Activated T-helper 1 cell treated with anti-CD3 and anti-CD28 coated beads, Interleukin-12 subunit alpha, Interleukin-12 subunit beta, Interleukin-2, Interleukin-4 antibody, amounts not matched to agents 30 ng/mL and 10 ng/mL and 1 ng/mL, durations not matched to agents 14 hours and 24 hours and 36 hours (primary cell): ENCODE results near the gene OCRL. TPM values are rescaled to one million over a fixed set of nuclear protein-coding genes. Genes with fewer than 3 reads are reported as not detected.

ENCODE experiments used
- DNase-seq: peaks from one replicate; pipeline ENCODE4 v3.0.0; 2021; ENCODE audit warnings: low spot score
- H3K27ac Mint-ChIP-seq: one replicate; pipeline ENCODE4 v1.8.0; 2021; ENCODE audit warnings: mild to moderate bottlenecking, mixed read lengths
- H3K27me3 Mint-ChIP-seq: one replicate; pipeline ENCODE4 v1.8.0; 2022; ENCODE audit warnings: mild to moderate bottlenecking, moderate library complexity, mixed read lengths; ENCODE audit not compliant: insufficient read depth
- H3K36me3 Mint-ChIP-seq: one replicate; pipeline ENCODE4 v1.8.0; 2021; ENCODE audit warnings: low read depth, mixed read lengths
- H3K4me1 Mint-ChIP-seq: one replicate; pipeline ENCODE4 v1.8.0; 2021; ENCODE audit warnings: low read depth, mixed read lengths
- H3K4me3 Mint-ChIP-seq: one replicate; pipeline ENCODE4 v1.8.0; 2021; ENCODE audit warnings: mild to moderate bottlenecking, moderate library complexity, mixed read lengths
- H3K9me3 Mint-ChIP-seq: one replicate; pipeline ENCODE4 v1.8.0; 2021; ENCODE audit warnings: mixed read lengths
- intact Hi-C: fragments of 100-400 bp; cut with micrococcal nuclease; formaldehyde crosslinking; loops from one replicate; pipeline ENCODE4 v1.15.1; 2024
- total RNA-seq: library from RNA; stranded (reverse); gene quantifications from 2 replicates; pipeline ENCODE4 v1.2.3, GENCODE V29; 2022

The OCRL gene
- 3.8 and 4.1 TPM in 2 replicates for total RNA-seq

DNA sequence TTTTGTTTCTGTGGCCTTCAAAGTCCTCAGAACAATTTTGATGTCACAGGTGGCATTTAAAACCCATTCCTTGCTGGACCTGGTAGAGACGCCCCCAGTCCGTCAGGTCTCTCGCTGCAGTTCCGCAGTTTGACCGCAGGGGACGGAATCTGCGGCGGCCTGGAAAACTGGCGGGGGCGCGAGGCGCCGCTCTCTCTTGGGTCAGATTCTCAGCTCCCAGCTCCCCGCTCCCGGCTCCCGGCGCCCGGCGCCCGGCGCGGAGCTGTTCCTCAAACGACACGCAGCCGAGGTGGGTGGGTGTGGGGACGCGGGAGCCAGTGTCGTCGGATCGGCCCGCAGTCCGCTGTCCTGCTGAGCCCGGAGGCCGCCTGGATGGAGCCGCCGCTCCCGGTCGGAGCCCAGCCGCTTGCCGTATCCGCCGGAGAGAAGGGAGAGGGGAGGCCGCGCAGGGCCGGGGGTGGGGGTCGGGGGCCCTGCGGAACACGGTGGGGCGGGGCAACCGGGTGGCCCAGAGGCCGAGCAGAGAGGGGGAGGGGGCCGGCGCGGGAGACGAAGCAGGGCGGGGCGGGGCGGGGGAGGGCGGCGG lies at the start of gene OCRL:
Gene OCRL, plus strand, starts transcription at position 192 of the 586 bp plus-strand sequence. Its CDS starts 181 bp downstream, at position 373.
- intact Hi-C loops, result no loop called here
- Mint-ChIP-seq H3K9me3 (no peaks in the 10 kb centered on the region), H3K4me3 (peak within 1 kb of the TSS; percentile 80), H3K27ac (peak within 1 kb of the TSS; percentile 67), H3K27me3 (peaks cover 7% of the 10 kb centered on the region), H3K4me1 (peaks cover 2% of the 10 kb centered on the region), H3K36me3 (peaks cover 2% of the 10 kb centered on the region)
- DNase-seq, result peak; percentile 17

DNA sequence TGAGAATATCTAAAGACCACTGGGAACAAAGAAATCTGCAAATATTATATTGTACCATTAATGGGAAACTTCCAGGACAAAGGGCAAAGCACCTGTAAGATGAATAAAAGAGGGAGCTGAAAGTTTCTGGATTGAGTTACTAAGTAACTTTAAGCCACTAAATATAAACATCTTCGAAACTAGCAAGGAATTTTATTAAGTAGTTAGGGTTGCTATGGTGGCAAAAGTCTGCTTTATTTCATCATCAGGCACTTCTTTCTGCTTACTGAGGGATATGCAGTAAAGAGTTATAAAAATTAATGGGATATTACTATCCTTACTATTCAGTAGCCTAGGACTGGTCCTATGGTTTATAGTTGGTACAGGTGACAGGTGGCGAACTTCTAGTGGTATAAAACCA lies 49.7 kb upstream of the OCRL start:
- H3K9me3 Mint-ChIP-seq, result no peaks in the 10 kb centered on the region
- intact Hi-C loops, result no loop called here

DNA sequence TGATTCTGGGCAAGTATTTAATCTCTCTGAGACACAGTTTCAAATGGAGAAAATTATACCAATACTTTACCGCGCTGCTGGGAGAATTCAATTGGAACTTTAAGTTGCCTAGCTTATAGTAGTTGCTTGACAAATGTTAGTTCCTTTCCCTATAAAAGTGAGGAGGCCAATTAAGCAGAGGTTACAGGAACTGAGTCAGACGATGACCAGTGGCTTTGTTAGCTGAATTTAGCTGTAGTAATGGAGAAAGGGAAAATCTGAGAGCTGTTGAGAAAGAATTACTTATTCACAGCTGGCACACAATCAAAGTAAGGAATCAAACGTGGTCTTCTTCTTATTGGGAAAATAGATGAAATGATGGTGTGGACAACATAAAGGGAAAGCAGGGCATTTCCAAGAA lies 46.4 kb upstream of the OCRL start:
- DNase-seq, result no peak
- Mint-ChIP-seq H3K4me1 (no peaks in the 10 kb centered on the region), H3K27me3 (no peaks in the 10 kb centered on the region), H3K4me3 (no peak overlapping the region), H3K9me3 (no peaks in the 10 kb centered on the region), H3K27ac (no peak overlapping the region), H3K36me3 (no peaks in the 10 kb centered on the region)
- intact Hi-C loops, result no loop called here

More for the DNA sequence above, 49.7 kb upstream of the OCRL start:
- no peak overlapping the region for H3K4me3 Mint-ChIP-seq
- no peaks in the 10 kb centered on the region for H3K27me3 Mint-ChIP-seq
- no peaks in the 10 kb centered on the region for H3K4me1 Mint-ChIP-seq
- no peak overlapping the region for H3K27ac Mint-ChIP-seq
- H3K36me3 Mint-ChIP-seq, result no peaks in the 10 kb centered on the region
- no peak for DNase-seq

DNA sequence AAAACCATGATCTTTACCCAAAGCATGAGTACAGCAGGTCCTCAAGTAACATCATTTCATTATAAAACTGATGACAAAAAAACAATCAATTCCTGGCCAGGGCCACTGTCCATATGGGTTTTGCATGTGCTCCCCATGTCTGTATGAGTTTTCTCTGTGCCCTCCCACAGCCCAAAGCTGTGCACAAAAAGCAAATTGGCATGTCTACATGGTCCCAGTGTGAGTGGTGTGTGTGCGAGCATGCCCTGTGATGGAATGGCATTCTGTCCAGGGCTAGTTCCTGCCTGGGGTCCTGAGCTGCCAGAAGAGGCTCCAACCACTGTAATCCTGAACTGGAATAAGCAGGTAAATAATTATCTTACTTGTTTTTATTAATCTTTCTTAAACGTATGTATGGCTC lies 45.2 kb upstream of the OCRL start:
- H3K4me3 Mint-ChIP-seq, result no peak overlapping the region
- H3K36me3 Mint-ChIP-seq, result no peaks in the 10 kb centered on the region
- H3K27ac Mint-ChIP-seq, result no peak overlapping the region
- no peaks in the 10 kb centered on the region for H3K27me3 Mint-ChIP-seq
- DNase-seq, result no peak
- H3K9me3 Mint-ChIP-seq, result no peaks in the 10 kb centered on the region
- H3K4me1 Mint-ChIP-seq, result no peaks in the 10 kb centered on the region
- intact Hi-C loops, result no loop called here

DNA sequence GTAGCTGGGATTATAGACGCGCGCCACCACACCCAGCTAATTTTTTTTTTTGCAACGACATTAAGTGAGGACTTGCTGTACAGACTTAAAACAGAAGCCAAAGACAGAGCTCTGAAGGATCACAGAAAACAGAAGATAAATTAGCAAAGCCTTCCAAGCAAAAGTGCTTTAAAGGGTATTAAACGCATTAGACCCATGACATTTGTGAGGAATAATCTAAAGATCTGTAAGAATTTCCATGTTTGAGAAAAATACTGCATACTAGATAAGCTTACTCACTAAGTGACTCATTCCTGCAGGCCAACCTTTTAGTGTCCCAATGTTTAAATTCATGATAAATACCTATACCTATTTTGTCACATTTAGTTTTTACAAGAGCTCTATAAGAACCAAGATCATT lies 44.2 kb upstream of the OCRL start:
- intact Hi-C loops, result no loop called here
- Mint-ChIP-seq H3K27ac (no peak overlapping the region), H3K4me3 (no peak overlapping the region), H3K4me1 (no peaks in the 10 kb centered on the region), H3K9me3 (no peaks in the 10 kb centered on the region), H3K36me3 (no peaks in the 10 kb centered on the region), H3K27me3 (no peaks in the 10 kb centered on the region)
- no peak for DNase-seq

DNA sequence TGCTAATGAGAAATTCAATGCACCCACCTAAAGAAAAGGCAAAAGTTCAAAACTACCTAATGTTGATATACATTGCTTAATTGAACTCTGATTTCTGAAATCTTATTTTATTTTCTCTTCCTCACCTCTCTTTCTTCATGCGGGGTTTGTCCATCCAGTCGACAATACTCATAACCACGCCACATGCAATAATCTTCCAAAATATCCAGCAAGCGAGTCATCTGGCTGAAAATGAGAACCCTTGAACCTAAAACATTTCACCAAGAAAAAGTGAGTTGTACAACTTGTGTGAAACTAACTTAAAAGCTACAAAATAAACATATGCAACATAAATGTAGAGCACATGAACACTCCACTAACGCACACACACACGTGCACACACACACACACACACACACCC lies 43.4 kb upstream of the OCRL start:
- no peaks in the 10 kb centered on the region for H3K36me3 Mint-ChIP-seq
- H3K4me3 Mint-ChIP-seq, result no peak overlapping the region
- no peaks in the 10 kb centered on the region for H3K27me3 Mint-ChIP-seq
- no peaks in the 10 kb centered on the region for H3K9me3 Mint-ChIP-seq
- no peaks in the 10 kb centered on the region for H3K4me1 Mint-ChIP-seq
- no peak overlapping the region for H3K27ac Mint-ChIP-seq
- no peak for DNase-seq
- intact Hi-C loops, result no loop called here

DNA sequence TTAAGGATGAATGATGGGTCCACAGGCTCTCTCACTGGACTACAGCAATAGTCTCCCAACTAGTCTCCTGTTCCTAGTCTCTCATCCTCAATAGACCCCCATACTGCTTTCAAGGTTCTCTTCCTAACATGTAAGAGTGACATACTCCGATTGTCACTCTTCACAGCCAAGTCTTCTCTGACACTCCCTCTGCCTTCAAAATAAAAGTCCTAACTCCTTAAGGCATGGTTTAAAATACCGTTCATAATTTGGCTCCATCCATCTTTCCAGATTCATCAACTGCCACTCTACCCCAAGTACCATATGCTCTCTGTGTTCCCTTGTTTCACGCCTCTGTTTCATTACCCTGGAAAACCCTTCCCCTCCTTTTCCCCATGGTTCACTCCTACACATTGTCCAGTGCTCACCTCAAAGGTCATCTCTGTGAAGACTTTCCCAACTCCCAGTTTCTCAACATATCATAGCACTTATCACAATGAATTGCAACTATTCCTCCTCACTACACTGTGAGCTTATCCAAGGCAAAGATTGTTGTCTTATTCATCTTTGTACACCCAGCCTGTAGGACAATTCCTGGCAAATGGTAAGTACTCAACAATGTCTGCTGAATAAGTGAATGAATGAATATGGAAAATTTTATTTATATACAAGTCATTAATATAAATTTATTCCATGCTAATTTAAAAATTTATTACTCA lies 42.8 kb upstream of the OCRL start:
- no peak overlapping the region for H3K4me3 Mint-ChIP-seq
- H3K27ac Mint-ChIP-seq, result no peak overlapping the region
- no peaks in the 10 kb centered on the region for H3K9me3 Mint-ChIP-seq
- no peak for DNase-seq
- H3K27me3 Mint-ChIP-seq, result no peaks in the 10 kb centered on the region
- H3K36me3 Mint-ChIP-seq, result no peaks in the 10 kb centered on the region
- intact Hi-C loops, result no loop called here
- H3K4me1 Mint-ChIP-seq, result no peaks in the 10 kb centered on the region

DNA sequence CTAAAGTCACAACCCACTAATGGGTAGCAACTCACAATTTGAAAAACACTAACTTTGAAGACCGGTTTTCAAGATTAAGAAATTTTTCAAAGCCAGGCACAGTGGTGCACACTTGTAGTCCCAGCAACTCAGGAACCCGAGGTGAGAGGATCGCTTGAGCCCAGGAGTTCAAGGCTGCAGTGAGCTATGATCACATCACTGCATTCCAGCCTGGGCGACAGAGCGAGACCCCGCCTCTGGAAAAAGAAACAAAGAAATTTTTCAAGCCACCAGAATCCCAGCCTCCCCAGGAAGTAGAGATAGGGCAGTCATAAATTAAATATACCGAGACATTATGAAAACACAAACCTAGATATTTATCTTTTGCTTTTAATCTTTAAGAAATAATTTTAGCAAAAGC lies 29.7 kb upstream of the OCRL start:
- Mint-ChIP-seq H3K27ac (no peak overlapping the region), H3K9me3 (no peaks in the 10 kb centered on the region), H3K4me1 (no peaks in the 10 kb centered on the region), H3K27me3 (no peaks in the 10 kb centered on the region), H3K4me3 (no peak overlapping the region), H3K36me3 (no peaks in the 10 kb centered on the region)
- intact Hi-C loops, result no loop called here
- DNase-seq, result no peak

DNA sequence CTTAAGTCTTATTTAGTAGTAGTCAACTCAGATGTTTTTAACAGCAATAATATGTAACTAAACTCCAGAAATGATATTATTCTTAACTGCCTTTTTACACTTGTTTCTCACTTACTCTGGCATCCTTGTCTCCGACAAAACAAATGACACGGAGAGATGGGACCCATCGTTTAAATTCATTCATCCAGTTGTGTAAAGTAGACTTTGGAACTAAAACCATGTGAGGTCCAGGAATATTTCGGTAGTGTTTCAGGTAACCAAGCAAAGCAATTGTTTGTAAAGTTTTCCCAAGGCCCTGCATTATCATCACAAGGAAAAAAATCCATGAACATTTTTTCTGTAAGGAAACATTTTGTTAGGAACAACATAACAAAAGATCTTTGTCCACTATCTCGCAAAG lies 28.4 kb upstream of the OCRL start:
- intact Hi-C loops, result no loop called here
- Mint-ChIP-seq H3K27me3 (no peaks in the 10 kb centered on the region), H3K27ac (no peak overlapping the region), H3K9me3 (no peaks in the 10 kb centered on the region), H3K36me3 (no peaks in the 10 kb centered on the region), H3K4me3 (no peak overlapping the region), H3K4me1 (no peaks in the 10 kb centered on the region)
- DNase-seq, result no peak

DNA sequence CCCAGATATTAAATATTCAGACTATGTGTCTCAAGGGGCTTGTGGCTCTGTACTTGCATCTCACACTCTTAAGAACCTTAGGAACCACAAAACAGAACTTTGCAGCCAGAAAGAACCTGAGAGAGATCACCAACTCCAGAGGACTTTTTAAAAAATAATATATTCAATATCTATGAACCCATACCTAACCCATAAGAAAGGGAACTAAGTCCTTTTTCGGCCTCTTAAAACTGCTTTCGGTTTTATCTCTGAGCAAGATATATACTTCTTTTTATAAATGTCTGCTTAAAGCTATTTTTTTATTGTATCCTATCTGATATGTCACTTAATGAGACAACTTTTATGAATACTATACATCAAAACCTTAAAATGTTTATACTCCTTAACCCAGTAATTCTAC lies 27.6 kb upstream of the OCRL start:
- DNase-seq, result no peak
- H3K27me3 Mint-ChIP-seq, result no peaks in the 10 kb centered on the region
- H3K36me3 Mint-ChIP-seq, result no peaks in the 10 kb centered on the region
- H3K4me3 Mint-ChIP-seq, result no peak overlapping the region
- H3K9me3 Mint-ChIP-seq, result no peaks in the 10 kb centered on the region
- H3K4me1 Mint-ChIP-seq, result no peaks in the 10 kb centered on the region
- intact Hi-C loops, result no loop called here
- no peak overlapping the region for H3K27ac Mint-ChIP-seq

DNA sequence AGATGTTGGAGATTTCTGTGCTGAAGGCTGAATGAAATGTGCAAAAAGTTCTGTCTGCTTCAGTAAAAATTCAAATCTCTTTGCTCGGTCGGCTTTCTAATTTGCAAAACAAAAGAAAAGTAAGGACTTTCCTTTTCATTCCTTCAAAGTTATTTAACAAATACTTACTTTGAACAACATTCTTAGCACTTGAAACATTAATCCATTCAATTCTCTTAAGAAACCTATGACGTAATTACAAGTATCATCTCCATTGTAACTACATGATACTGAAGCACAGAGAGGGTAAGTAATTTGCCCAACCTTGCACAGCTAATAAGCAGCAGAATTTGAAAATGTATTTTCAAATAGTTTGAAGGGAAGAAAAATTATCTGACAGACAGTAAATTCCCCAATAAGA lies 23.7 kb upstream of the OCRL start:
- H3K4me1 Mint-ChIP-seq, result no peaks in the 10 kb centered on the region
- intact Hi-C loops, result no loop called here
- no peak overlapping the region for H3K4me3 Mint-ChIP-seq
- DNase-seq, result no peak
- no peaks in the 10 kb centered on the region for H3K9me3 Mint-ChIP-seq
- H3K27ac Mint-ChIP-seq, result no peak overlapping the region
- H3K36me3 Mint-ChIP-seq, result no peaks in the 10 kb centered on the region
- peaks cover 3% of the 10 kb centered on the region for H3K27me3 Mint-ChIP-seq

DNA sequence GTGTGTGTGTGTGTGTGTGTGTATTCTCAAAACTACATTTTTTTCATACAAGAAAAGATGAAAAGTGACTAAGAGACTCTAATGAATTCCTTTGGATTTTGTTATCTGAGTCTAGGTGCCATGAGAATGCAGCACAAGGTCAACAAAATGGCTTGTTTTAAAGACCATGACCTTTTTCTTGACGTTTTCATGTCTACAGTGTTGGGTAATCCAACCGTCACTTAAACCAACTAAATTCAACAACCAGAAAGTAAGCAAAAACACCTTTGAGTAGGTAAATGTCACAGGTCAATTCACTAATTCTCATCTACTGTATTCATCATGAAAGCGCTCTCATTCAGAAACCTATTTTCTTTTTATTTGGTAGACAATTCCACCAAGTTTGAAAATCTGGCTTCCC lies 19.9 kb upstream of the OCRL start:
- Mint-ChIP-seq H3K4me3 (no peak overlapping the region), H3K4me1 (no peaks in the 10 kb centered on the region), H3K27ac (no peak overlapping the region), H3K36me3 (no peaks in the 10 kb centered on the region), H3K27me3 (peaks cover 22% of the 10 kb centered on the region), H3K9me3 (no peaks in the 10 kb centered on the region)
- DNase-seq, result no peak
- intact Hi-C loops, result no loop called here

DNA sequence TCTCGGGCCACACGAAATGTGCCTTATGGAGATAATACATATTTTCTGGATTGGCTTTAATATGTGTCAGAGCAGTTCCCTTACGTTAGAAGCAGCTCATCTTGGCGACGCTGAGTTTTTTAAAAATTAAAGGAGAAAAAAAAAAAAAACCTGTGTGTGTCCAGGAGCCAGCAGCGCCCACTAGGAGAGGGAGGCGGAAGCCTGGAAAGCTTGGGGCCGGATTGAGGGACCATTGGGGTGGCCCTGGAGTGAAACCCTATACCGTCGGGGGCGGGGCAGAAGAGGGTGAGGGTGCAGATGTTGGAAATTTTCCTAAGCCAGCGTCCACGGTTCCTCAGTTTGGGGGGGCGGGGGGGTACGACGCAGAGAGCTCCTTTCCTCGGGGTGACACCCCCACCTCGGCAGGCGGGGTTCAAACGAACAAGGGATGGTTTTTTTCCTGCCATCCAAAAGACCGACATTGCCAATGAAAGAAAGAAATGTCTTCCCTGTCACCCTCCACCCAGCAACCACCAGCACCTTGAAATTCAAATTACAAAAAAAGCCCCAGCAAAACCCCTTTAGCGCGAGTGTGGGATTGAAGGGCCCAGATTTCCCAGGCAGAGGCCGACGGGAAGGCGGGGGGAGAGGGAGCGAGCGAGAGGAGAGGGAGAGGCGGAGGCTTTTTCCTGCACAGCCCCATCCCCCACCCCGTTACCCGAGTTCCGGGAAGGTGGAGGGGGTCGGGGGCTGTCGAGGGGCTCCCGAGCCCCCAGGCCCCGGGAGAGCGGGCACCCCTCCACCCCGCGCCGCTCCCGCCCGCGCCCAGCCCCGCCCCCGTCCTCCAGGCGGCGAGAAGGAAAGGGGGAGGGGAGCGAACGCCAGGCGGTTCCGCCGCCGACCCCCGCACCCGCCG lies 17.6 kb upstream of the OCRL start:
- H3K4me3 Mint-ChIP-seq, result peak overlapping the region; percentile 75
- H3K36me3 Mint-ChIP-seq, result no peaks in the 10 kb centered on the region
- intact Hi-C loops, result no loop called here
- DNase-seq, result no peak
- H3K9me3 Mint-ChIP-seq, result no peaks in the 10 kb centered on the region
- peaks cover 26% of the 10 kb centered on the region for H3K27me3 Mint-ChIP-seq
- no peak overlapping the region for H3K27ac Mint-ChIP-seq
- H3K4me1 Mint-ChIP-seq, result no peaks in the 10 kb centered on the region
